Measurements from ENCODE around the gene ZBTB21. TPM values are rescaled to one million over a fixed set of nuclear protein-coding genes. Genes with fewer than 3 reads are reported as not detected.

Gene ZBTB21
- total and polyA plus RNA-seq, 2 of the 4 experiments (the other 2 are of a cell fraction), result 6.8 to 12.0 TPM

- H3K14ac ChIP-seq (replicated peaks; ENCODE audit: low read depth, low read length), result no peak overlapping the region
- dilution Hi-C loops (cut with HindIII; ENCODE audit: low sequenced_read_pairs, unreplicated experiment), result no loop called here
- H2BK15ac ChIP-seq (ENCODE audit: low read depth, low read length), result no peak overlapping the region
- no peak overlapping the region for H4K5ac ChIP-seq (ENCODE audit: low read depth, low read length)
- H3K18ac ChIP-seq (ENCODE audit: low read depth, low read length), result no peak overlapping the region
- POLR2A ChIA-PET (ENCODE audit: unreplicated experiment), result no interaction called here
- H2AK5ac ChIP-seq (ENCODE audit: low read depth, low read length), result no peak overlapping the region
- no peak overlapping the region for H3K23ac ChIP-seq (ENCODE audit: low read depth, low read length)
- H3K79me1 ChIP-seq (ENCODE audit: low read depth in 1 of 2, low read length in 2 of 2), result no peaks in the 10 kb centered on the region
- H3K9me1 ChIP-seq (ENCODE audit: insufficient read depth, low read length), result no peaks in the 10 kb centered on the region
- H3K27ac ChIP-seq (ENCODE audit: insufficient read depth, low read length), result no peak overlapping the region
- TF ChIP-seq POLR2A (IDR thresholded peaks at IDR 0.05; ENCODE audit: low read depth, low read length), result no peak
- TF ChIP-seq USF2 (IDR thresholded peaks at IDR 0.05; ENCODE audit: low read depth, low read length), result no peak
- TF ChIP-seq BHLHE40 (IDR thresholded peaks at IDR 0.05; ENCODE audit: low read depth, low read length), result no peak
- TF ChIP-seq CTCF (conservative IDR thresholded peaks at IDR 0.05; ENCODE audit: low read depth, low read length), result no peak
- TF ChIP-seq RCOR1 (IDR thresholded peaks at IDR 0.05; ENCODE audit: insufficient replicate concordance, low read length), result no peak
- TF ChIP-seq RAD21 (IDR thresholded peaks at IDR 0.05; ENCODE audit: low read length), result no peak
- TF ChIP-seq SMC3 (IDR thresholded peaks at IDR 0.05; ENCODE audit: low read depth, low read length), result no peak
- no peak for TF ChIP-seq CHD1 (IDR thresholded peaks at IDR 0.05; ENCODE audit: low read depth, low read length)
- TF ChIP-seq RFX5 (IDR thresholded peaks at IDR 0.05; ENCODE audit: low read depth, low read length), result no peak
- no peak for TF ChIP-seq MXI1 (IDR thresholded peaks at IDR 0.05; ENCODE audit: borderline replicate concordance, low read depth, low read length)
- no peak for TF ChIP-seq NFE2L2 (IDR thresholded peaks at IDR 0.05; ENCODE audit: low read depth, low read length)
- DNase-seq, result no peak
- H3K9me3 ChIP-seq (ENCODE audit: control insufficient read depth, insufficient read depth, low read length), result peaks cover 9% of the 10 kb centered on the region
- no peak overlapping the region for H2AK9ac ChIP-seq (replicated peaks; ENCODE audit: low read depth, low read length, poor library complexity)
- no peak overlapping the region for H3K4ac ChIP-seq (ENCODE audit: low read depth, low read length)
- no peaks in the 10 kb centered on the region for H3K4me1 ChIP-seq (ENCODE audit: control insufficient read depth, insufficient read depth, low read length)
- no peaks in the 10 kb centered on the region for H3K27me3 ChIP-seq (ENCODE audit: control insufficient read depth, insufficient read depth, low read length)
- no peak overlapping the region for H2AFZ ChIP-seq (replicated peaks; ENCODE audit: low read length, poor library complexity)
- H4K8ac ChIP-seq (ENCODE audit: low read depth in 2 of 2, low read length in 2 of 2), result no peak overlapping the region
- H3K36me3 ChIP-seq (ENCODE audit: control insufficient read depth, insufficient read depth, low read length), result no peaks in the 10 kb centered on the region
- no peak overlapping the region for H2BK120ac ChIP-seq (ENCODE audit: low read depth, low read length)
- no peaks in the 10 kb centered on the region for H4K20me1 ChIP-seq (ENCODE audit: insufficient read depth, low read length)
- WGBS, 2 experiments (ENCODE audit: extremely low coverage in 2 of 2, insufficient read length in 1 of 2), result 50% methylated on average over 1 of the region's 7 CpGs; no CpG with 5 or more reads in 1 of the 2 experiments
- H3K56ac ChIP-seq (ENCODE audit: extremely low read depth, insufficient read depth, low read length), result no peak overlapping the region
- intact Hi-C loops (cut with micrococcal nuclease), result no loop called here
- H3K9ac ChIP-seq (ENCODE audit: low read depth, low read length), result no peak overlapping the region
- no peak overlapping the region for H4K91ac ChIP-seq (ENCODE audit: insufficient read depth, low read depth, low read length)
- no peak overlapping the region for H3K4me3 ChIP-seq (ENCODE audit: insufficient read depth, low read depth, low read length)
- no peak overlapping the region for H2BK5ac ChIP-seq (ENCODE audit: low read depth, low read length, poor library complexity, severe bottlenecking)
- in situ Hi-C loops (cut with MboI; ENCODE audit: low sequenced_read_pairs), result no loop called here
- CTCF ChIA-PET, result no interaction called here
- no TSS peak for BruUV-seq (replicated peaks)
- no peak overlapping the region for H2BK20ac ChIP-seq (ENCODE audit: low read depth, low read length)
- no peak for ATAC-seq (ENCODE audit: low read depth)
- H3K4me2 ChIP-seq (ENCODE audit: low read depth, low read length), result no peak overlapping the region
Observed at GRCh38 chr21:41979751-41980369, 30.3 kb downstream of the ZBTB21 start.
